Liver (tissue), 9 donors: Measurements from ENCODE around the gene LRRC9. TPM values are rescaled to one million over a fixed set of nuclear protein-coding genes. Genes with fewer than 3 reads are reported as not detected.
A peak's percentile ranks its signal among the peaks of the same experiment; 100 is the strongest.

ENCODE experiments used
- DNase-seq: peaks from one replicate; pipeline ENCODE4 v3.0.0-alpha.2; 2017; ENCODE audit warnings: low spot score
- H3K27ac ChIP-seq, 2 donors: one replicate each; pipeline ENCODE4 v1.7.0; 2013; ENCODE audit warnings: inconsistent platforms in 2 of 2, low read length in 2 of 2, control low read depth in 1 of 2, low read depth in 1 of 2, mild to moderate bottlenecking in 1 of 2
- H3K27me3 ChIP-seq, 4 donors: one replicate each; pipeline versions ENCODE4 v1.6.1 to v1.7.0; 2013; ENCODE audit warnings: low read length in 3 of 4, inconsistent platforms in 1 of 4, mild to moderate bottlenecking in 1 of 4, moderate library complexity in 1 of 4; ENCODE audit not compliant: control insufficient read depth in 4 of 4, insufficient read depth in 4 of 4
- H3K36me3 ChIP-seq, 4 donors: one replicate each; pipeline versions ENCODE4 v1.6.1 to v1.7.0; 2013; ENCODE audit warnings: low read length in 3 of 4, mild to moderate bottlenecking in 3 of 4, low read depth in 1 of 4, moderate library complexity in 1 of 4; ENCODE audit not compliant: control insufficient read depth in 4 of 4, insufficient read depth in 3 of 4
- H3K4me1 ChIP-seq, 4 donors: one replicate each; pipeline versions ENCODE4 v1.6.1 to v1.7.0; 2013; ENCODE audit warnings: low read length in 3 of 4, mild to moderate bottlenecking in 3 of 4, moderate library complexity in 1 of 4; ENCODE audit not compliant: control insufficient read depth in 4 of 4, insufficient read depth in 4 of 4
- H3K4me3 ChIP-seq, 3 donors: one replicate each; pipeline versions ENCODE4 v1.6.1 to v1.7.0; 2013; ENCODE audit warnings: low read length in 3 of 3, control low read depth in 1 of 3, low read depth in 1 of 3, mild to moderate bottlenecking in 1 of 3
- H3K9ac ChIP-seq, 2 donors: one replicate each; pipeline ENCODE4 v1.7.0; 2013; ENCODE audit warnings: low read length in 2 of 2, mild to moderate bottlenecking in 2 of 2, moderate library complexity in 2 of 2, control low read depth in 1 of 2, low read depth in 1 of 2
- H3K9me3 ChIP-seq, 4 donors: one replicate each; pipeline versions ENCODE4 v1.6.1 to v1.7.0; 2013; ENCODE audit warnings: low read length in 3 of 4; ENCODE audit not compliant: control insufficient read depth in 4 of 4
- CTCF ChIP-seq: fragments of 150-350 bp; IDR thresholded peaks from 2 replicates; pipeline ENCODE4 v1.5.1; 2017; ENCODE audit warnings: improper control_type of control experiment, low read depth, low read length; ENCODE audit not compliant: missing input control
- EGR1 ChIP-seq, 2 donors: IDR thresholded peaks; 2 replicates each; pipeline ENCODE4 v1.6.1; 2016 to 2018; ENCODE audit warnings: antibody characterized with exemption in 2 of 2, low read depth in 2 of 2
- FOXA2 ChIP-seq: IDR thresholded peaks from 2 replicates; pipeline ENCODE4 v1.6.1; 2016; ENCODE audit warnings: antibody characterized with exemption
- HNF4A ChIP-seq, 2 donors: conservative IDR thresholded peaks; 2 replicates each; pipeline ENCODE4 v1.6.1; 2016; ENCODE audit warnings: antibody characterized with exemption in 2 of 2, mild to moderate bottlenecking in 2 of 2
- NR2F2 ChIP-seq: IDR thresholded peaks from 2 replicates; pipeline ENCODE4 v1.6.1; 2016; ENCODE audit warnings: antibody characterized with exemption
- RAD21 ChIP-seq, 2 donors: IDR thresholded peaks; 2 replicates each; pipeline ENCODE4 v1.6.1; 2016; ENCODE audit warnings: antibody characterized with exemption in 2 of 2, mild to moderate bottlenecking in 2 of 2
- REST ChIP-seq: IDR thresholded peaks from 2 replicates; pipeline ENCODE4 v1.6.1; 2016; ENCODE audit warnings: antibody characterized with exemption, mild to moderate bottlenecking
- RXRA ChIP-seq, 2 donors: IDR thresholded peaks; 2 replicates each; pipeline ENCODE4 v1.6.1; 2017 to 2018; ENCODE audit warnings: antibody characterized with exemption in 2 of 2, mild to moderate bottlenecking in 1 of 2
- YY1 ChIP-seq: IDR thresholded peaks from 2 replicates; pipeline ENCODE4 v1.6.1; 2016; ENCODE audit warnings: antibody characterized with exemption, mild to moderate bottlenecking
- WGBS: extraction: QIAGEN DNeasy Blood & Tissue Kit; methylation state at CpG from one replicate; pipeline ENCODE4 v1.1.7; 2013; 5-methylcytosine and 5-hydroxymethylcytosine counted together
- polyA plus RNA-seq, 2 donors: library from polyadenylated mRNA; stranded (reverse) in 1 of 2; unstranded in 1 of 2; fragments of 200-250 nt in 1 of 2; fragments of >200 nt in 1 of 2; fragmentation: Nextera tagmentation in 1 of 2; extraction: Ambion mirVana in 1 of 2; gene quantifications; one replicate each; pipeline versions ENCODE4 v1.2.1 to v1.2.3, GENCODE V29; 2013 to 2015
- total RNA-seq, 2 donors: library from RNA; depleted of rRNA; stranded (reverse); fragments of >200 nt; gene quantifications; one replicate each; pipeline ENCODE4 v1.2.3, GENCODE V29; 2014
- TF ChIP-seq, protein P1 (sequence below): IDR thresholded peaks from 2 replicates; pipeline ENCODE4 v1.6.1; 2016; ENCODE audit warnings: antibody characterized with exemption
- donor health status: healthy.
- donor health status: healthy.
- donor health status: healthy.
- donor health status: healthy.
- donor health status: healthy.

Gene LRRC9
- total and polyA plus RNA-seq, 4 donors = 0.14 to 0.32 TPM; not detected in 2

- Histone ChIP-seq H3K36me3 (no peaks in the 10 kb centered on the region), H3K4me1 (no peaks in the 10 kb centered on the region), H3K4me3 (no peak overlapping the region), H3K9ac (no peak overlapping the region), H3K27me3 (no peaks in the 10 kb centered on the region), H3K9me3 (no peaks in the 10 kb centered on the region), H3K27ac (no peak overlapping the region)
- TF ChIP-seq, protein P1, sequence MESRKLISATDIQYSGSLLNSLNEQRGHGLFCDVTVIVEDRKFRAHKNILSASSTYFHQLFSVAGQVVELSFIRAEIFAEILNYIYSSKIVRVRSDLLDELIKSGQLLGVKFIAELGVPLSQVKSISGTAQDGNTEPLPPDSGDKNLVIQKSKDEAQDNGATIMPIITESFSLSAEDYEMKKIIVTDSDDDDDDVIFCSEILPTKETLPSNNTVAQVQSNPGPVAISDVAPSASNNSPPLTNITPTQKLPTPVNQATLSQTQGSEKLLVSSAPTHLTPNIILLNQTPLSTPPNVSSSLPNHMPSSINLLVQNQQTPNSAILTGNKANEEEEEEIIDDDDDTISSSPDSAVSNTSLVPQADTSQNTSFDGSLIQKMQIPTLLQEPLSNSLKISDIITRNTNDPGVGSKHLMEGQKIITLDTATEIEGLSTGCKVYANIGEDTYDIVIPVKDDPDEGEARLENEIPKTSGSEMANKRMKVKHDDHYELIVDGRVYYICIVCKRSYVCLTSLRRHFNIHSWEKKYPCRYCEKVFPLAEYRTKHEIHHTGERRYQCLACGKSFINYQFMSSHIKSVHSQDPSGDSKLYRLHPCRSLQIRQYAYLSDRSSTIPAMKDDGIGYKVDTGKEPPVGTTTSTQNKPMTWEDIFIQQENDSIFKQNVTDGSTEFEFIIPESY = no peak
- no peak for TF ChIP-seq RXRA (IDR thresholded peaks at IDR 0.05)
- no peak for TF ChIP-seq CTCF
- TF ChIP-seq YY1 = no peak
- DNase-seq = no peak
- WGBS = 89% methylated on average over 2 of the region's 2 CpGs
Observed at GRCh38 chr14:60061371-60061770, 141.4 kb downstream of the LRRC9 start.

GRCh38 chr14:60064491-60065072, 144.6 kb downstream of the LRRC9 start:
- no peak for TF ChIP-seq EGR1 (IDR thresholded peaks at IDR 0.05; ENCODE audit: low read depth in 2 of 2)
- peak; percentile 80 to 84 for TF ChIP-seq RAD21 (IDR thresholded peaks at IDR 0.05)
- peak; percentile 44 for TF ChIP-seq CTCF
- no peak for TF ChIP-seq HNF4A (conservative IDR thresholded peaks at IDR 0.05)
- no peaks in the 10 kb centered on the region for H3K9me3 ChIP-seq
- no peaks in the 10 kb centered on the region for H3K36me3 ChIP-seq
- DNase-seq = no peak
- H3K4me1 ChIP-seq = no peaks in the 10 kb centered on the region
- no peak overlapping the region for H3K27ac ChIP-seq
- no peak overlapping the region for H3K4me3 ChIP-seq
- H3K9ac ChIP-seq = no peak overlapping the region
- H3K27me3 ChIP-seq = no peaks in the 10 kb centered on the region

GRCh38 chr14:60067882-60068281, 147.9 kb downstream of the LRRC9 start:
- WGBS = 95% methylated on average over 1 of the region's 1 CpG

More at GRCh38 chr14:60067882-60068281, 147.9 kb downstream of the LRRC9 start:
- no peak for DNase-seq
- H3K9me3 ChIP-seq = no peaks in the 10 kb centered on the region
- no peak overlapping the region for H3K9ac ChIP-seq
- TF ChIP-seq RXRA (IDR thresholded peaks at IDR 0.05) (no peak), REST (no peak), NR2F2 (no peak), FOXA2 (no peak)
- H3K27me3 ChIP-seq = no peaks in the 10 kb centered on the region
- H3K4me1 ChIP-seq = no peaks in the 10 kb centered on the region
- no peak overlapping the region for H3K4me3 ChIP-seq
- no peaks in the 10 kb centered on the region for H3K36me3 ChIP-seq
- no peak overlapping the region for H3K27ac ChIP-seq
